Stimulated activated CD4-positive, alpha-beta T cell treated with anti-CD3 and anti-CD28 coated beads, Interleukin-12 subunit alpha, Interleukin-12 subunit beta, amount 100 ng/mL, for 48 hours (primary cell): ENCODE results near the gene MICALL2.

ENCODE experiments used
- DNase-seq, 3 donors: peaks; one replicate each; pipeline ENCODE4 v3.0.0-alpha.2; 2020; ENCODE audit warnings: low read depth in 2 of 3, low spot score in 1 of 3

MICALL2 gene

DNA sequence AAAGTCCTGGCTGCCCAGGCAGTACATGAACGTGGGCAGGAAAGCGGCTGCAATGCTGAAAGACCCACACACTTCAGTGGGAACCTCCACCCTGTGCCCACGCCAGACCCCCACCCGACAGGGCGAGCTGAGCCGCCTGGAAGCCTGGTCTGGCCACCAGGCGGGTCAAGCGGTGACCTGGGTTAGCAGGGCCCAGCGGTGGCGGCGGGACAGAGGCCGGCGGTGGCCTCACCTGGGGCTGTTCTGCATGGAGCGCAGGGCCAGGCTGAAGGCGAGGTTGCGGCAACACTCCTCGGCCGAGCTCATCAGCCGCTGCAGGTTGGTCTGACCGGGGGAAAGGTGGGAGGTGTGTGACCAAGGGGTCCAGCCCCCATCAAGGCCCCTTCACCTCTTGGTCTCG lies 11.6 kb upstream of the MICALL2 start:
- DNase-seq, result no peak

DNA sequence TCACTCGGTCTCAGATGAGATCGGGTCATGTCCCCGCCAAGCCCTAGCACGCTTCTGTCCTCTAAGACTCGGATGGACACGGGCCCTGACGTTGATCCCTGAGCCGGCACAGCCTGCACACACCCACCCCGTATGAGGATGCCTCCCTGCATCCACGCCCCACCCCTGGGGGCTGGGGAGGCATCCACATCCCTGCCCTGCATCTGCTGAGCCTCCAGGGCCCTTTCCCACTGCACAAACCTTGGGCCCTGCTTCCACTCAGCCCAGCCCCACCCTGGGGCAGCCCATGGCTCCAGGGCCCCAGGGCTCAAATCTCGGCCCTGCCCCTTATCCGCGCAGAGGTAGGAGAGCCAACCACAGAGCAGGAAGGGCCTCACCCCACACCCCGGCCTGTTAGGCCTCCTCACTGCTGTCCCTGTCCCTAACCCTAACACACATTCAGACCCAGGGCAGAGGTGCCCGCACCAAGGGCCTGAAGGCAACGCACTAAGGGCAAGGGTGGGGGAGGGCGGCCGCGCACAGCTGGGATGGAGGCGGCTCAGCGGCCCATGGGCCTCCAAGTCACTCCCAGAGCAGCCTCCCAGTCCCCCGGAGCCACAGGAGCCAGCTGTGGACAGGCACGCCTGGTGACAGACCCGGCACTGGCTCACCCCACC lies 9.5 kb upstream of the MICALL2 start:
- DNase-seq, result no peak

DNA sequence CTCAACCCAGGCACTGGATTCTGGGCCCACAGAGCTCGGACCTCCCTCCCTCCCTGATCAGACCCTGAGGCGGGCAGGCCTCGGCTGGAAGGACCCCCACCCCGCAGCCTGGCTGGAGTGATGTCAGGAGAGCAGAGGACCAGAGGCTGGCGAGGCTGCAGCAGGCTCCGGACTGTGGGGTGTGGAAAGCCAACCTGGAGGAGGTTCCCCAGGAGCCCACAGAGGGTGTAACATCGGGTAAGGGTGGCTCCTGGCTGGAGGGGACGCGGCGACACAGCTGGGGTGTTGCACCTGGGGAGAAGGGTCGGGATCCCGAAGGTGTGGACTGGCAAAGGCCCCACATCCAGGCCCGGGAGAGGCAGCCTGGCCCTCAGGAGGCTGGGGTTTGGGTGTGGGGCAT lies 8.9 kb upstream of the MICALL2 start:
- no peak for DNase-seq

DNA sequence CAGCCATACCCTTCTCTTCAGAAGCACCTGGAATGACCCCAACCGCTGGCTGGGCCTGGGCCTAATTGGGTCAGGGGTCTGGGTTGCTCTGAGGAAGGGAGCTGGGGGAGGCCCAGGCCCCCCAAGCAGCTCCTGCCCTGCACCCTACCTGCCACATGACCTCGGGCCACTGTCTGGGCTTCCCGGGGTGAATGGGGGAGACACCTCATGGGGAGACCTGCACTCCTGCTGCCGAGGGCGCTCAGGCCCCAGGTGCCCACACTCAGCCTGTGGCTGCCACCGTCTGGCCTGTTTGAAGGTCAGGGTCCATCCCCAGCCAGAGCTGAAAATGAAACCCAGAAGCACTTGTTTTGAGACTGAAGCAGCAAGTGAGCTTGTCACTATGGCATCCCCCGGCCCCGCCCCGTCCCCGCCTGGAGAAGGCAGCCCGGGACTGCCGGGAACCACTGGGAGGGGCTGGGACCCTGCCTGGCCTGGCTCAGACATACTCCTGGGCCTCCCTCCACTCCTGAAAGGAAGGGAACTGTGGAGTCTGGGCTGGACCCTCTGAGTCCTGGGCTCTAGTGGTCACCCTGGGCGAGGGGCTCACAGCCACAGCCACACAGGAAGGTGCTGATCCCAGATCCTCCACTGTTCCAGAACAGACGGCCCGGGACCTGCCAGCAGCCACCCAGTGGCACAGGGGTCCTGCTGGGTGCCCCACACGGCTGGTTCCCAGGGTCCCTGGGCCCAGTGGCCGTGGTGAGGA lies 7.4 kb upstream of the MICALL2 start:
- DNase-seq, result no peak

DNA sequence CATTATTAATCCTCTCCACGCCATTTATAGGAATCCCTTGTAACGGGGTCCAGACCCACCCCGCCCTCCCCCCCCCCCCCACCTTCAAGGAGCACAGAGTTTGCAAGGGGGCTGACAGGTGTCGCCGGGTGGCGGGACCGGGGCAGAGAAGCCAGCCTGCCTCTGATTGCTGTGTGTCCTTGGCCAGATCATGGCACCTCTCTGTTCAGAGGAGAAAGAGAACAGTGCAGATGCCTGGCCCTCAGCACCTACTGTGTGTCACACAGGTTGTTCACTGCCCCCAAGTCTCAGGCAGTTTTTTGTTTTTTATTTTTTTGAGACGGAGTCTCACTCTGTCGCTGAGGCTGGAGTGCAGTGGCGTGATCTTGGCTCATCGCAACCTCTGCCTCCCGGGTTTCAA lies 5.4 kb upstream of the MICALL2 start:
- no peak for DNase-seq

DNA sequence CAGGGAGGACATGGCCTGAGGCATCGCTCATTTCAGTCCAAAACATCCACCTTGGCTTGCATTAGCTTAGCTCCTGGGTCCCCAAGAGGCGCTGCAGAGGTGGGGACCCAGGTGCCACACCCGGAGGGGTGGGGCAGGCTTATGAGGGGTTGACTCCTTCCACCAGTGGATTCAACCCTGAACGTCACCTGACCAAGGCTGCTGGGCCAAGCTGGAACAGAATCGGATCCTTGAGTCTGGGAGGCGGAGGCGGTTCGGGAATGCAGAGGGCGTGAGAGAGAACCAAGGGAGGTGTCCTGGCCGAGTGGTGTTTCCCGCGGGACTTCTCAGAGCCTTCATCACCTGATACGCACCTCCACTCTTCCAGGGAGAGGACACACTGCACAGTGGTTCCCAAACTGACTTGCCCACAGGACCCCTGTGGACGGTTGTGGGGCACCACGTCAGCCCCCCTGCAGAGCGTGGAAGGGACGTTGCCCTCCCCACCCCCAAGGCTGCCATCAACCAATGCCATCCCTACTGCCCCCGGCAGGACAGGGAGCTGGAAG lies 4.5 kb upstream of the MICALL2 start:
- DNase-seq, result no peak

DNA sequence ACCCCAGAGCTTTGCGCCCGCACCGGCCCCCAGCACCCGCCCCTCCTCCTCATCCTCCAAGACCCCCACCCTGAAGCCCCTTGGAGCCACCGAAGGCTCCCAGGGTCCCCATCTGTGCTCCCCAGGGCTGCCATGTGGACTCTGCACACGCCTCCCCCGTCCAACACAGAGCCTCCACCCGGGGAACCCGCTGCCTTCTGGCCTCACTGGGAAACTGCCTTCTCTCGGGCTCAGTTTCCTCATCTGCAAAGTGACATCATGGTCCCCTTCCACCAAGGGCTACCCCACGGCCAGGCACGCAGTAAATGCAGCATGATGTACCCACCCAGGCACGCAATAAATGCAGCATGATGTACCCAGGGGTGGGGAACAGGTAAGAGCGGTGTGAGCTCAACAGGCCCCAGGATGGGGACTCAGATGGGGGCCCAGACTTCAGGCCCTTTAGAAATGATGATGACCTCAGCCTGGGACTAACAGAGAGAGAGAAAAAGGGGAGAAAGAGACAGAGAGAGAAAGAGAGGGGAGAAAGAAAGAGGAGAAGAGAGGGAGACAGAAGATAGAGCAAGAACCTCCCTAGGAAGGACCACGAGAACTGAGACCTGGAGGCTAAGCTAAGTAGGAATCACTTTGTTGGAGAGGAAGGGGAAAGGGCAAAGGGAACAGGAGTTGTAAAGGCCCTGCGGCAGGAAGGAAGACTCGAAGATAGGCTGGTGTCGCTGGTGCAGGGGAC lies 2.5 kb upstream of the MICALL2 start:
- no peak for DNase-seq

DNA sequence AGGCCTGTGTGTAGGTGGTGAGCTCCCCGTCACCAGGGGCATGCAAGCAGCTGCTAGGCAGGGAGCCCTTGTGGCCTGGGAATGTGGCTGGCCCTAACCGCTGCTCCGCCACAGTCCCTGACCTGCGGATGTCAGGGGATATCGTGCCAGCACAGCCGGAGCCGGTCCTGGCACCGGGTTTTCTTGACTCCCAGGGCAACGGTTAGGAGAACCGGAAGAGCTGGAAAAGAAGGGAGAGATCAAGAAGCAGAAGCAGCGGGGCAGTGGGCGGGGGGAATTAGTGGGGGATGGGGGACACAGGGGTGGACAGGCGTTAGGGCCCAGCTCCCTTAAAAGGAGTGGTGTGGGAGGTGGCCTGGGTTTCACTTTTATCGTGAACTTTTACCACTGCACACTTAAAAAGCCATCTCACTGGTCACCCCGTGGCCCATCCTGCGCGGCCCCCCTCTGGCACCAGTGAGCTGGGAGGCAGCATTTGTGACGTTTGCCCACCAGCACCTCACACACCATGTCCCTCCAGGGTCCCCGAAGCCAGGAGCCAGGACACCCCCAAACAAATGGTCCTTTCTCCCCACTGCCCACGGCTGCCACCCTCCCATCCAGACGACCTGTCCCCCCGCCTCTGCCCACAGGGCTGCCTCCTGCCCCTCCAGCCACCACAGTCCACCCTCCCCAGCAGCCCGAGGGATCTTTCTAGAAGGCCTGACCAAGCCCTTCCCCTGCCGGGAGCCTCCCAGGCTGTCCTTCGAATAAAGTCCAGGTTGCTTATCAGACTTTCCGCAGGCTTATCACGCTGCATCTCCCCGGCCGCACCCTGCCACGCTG lies 1.8 kb upstream of the MICALL2 start:
- DNase-seq, result no peak

DNA sequence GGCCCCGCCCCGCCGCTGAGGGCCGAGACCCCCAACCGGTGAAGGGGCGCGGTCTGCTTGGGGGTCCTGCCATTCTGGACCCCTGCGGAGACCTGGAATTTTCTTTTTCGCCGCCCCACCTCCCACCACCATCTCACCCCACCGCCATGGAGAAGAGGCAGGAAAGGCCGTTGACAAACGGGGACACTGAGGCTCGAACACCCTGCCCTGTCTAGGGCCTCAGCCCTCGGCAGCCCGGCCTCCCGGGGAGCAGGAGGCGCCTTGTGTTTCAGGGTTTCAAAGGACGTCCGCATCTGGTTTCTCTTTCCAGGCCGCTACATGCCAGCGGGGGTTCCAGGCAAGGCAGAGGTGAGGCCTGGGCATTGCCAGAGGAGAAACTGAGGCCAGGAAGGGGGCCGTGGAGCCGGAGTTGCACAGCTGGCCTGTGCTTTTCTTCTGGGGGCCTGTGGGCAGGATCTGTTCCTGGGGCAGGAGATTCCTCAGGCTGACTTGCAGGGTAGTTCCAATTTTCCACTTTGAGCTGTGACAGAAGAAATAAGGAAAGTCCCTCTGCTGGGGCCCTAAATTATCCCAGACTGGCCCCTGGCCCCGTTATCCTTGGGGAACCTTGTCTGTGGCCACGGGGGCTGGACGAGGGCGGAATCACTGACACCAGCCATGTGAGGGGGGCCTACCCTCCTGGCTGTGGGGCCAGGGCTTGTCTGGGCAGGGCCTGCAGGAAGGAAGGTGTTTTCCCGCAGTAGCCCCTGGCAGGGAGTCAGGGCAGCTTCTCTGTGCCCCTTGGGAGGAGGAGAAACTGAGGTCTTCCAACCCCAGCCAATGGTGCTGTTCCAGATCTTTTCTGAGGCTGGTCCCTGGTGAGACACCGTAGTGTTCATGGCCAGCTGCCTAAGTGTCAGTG lies 900 bp upstream of the MICALL2 start:
- DNase-seq, result no peak

DNA sequence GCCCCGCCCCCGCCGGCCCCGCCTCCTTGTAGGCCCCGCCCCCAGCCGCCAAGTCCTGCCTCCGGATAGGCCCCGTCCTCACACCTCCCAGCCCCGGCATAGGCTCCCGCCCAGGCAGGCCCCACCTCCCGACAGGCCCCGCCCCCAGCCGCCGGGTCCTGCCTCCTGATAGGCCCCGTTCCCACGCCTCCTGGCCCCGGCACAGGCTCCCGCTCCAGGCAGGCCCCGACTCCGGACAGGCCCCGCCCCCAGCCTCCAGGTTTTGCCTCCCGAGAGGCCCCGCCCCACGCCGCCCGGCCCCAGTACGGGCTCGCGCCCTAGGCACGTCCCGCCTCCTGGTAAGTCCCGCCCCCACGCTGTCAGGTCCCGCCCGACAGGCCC lies 232 bp upstream of the MICALL2 start:
- DNase-seq, result peak; percentile 98 to 99 (median 98)

DNA sequence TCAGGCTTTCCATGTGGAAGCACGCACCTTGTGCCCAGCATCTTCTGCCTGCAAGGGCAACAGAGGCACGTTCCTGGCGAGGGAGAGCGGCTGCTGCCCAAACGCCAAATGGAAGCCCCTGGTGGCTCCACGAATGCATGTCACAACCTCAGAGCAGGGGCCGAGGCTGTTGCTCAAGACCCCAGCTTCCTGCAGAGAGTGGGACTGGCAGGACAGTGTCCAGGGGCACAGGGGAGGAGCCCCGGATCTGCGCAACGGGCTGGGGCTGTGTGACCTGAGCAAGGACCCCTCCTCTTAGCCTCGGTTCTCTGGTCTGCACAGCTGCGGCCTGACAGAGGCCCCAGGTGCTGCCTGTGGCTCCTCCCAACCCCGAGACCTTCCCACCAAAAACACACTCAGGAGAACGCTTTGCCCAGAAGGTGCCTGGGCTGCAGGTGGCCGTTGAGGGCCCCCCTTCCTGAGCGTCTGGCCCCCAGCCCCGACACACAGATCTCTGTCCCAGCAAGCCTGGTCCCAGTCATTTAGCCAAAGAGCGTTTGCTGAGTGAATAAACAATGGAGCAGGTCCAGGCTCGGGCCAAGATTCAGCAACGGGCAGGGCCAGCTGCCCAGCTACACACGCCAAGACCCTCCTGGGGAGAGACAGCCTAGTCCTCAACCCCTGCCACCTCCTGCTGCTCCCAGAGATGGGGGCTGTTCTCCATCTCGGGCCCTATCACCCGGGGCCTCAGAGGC lies 1.2 kb downstream of the MICALL2 start:
- no peak for DNase-seq

DNA sequence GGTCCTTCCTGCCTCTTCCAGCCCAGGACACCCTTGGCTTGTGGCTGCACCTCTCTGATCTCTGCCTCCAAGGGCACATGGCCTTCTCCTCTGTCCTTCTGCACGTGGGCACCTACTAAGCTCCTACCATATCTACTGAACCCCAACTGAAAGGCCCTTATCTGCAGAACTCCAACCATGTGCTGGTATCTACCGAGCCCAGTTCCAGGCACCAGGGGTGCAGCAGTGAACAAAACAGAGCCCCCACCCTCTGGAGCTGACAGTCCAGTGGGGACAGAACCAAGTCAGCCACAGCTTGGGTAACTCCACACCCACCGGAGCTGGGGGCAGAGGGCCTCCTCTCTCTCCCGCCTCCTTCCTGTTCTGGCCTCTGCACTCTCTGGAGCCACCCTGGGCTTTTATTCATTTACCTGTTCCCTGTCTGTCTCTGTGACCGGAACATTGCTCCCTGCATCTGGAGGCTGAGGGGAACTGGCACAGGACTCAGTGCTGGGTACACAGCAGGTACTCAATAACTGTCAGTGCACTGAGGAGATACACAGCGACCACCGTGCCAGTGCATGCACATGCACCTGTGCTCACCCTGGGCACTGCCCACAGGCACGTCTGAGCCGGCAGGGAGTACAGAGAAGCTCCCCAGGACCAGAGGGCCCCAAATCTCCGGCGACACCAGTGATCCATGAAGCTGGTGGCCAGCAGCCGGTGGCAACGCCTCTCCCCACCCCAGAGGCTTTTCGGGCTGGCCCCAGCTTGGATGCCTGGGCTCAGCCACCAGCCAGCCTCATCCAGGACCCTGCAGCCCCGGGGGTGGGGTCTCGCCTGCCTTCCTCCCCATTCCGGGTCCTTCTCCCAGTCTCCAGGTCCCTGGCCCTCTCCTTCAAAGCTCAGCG lies 2.0 kb downstream of the MICALL2 start:
- DNase-seq, result no peak

DNA sequence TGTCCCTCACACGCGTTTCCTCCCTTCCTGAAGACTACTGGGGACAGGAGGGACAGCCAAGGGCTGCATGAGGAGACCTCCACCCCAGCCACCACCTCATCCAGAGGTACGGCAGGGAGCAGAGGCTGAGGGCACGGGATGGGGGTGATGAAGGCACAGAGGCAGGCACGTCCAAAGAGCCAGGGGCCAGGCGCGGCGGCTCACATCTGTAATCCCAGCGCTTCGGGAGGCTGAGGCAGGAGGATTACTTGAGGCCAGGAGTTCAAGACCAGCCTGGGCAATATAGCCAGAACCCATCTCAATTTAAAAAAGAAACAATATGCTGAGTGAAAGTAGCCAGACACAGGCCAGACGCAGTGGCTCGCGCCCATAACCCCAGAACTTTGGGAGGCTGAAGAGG lies 3.3 kb downstream of the MICALL2 start:
- DNase-seq, result no peak

DNA sequence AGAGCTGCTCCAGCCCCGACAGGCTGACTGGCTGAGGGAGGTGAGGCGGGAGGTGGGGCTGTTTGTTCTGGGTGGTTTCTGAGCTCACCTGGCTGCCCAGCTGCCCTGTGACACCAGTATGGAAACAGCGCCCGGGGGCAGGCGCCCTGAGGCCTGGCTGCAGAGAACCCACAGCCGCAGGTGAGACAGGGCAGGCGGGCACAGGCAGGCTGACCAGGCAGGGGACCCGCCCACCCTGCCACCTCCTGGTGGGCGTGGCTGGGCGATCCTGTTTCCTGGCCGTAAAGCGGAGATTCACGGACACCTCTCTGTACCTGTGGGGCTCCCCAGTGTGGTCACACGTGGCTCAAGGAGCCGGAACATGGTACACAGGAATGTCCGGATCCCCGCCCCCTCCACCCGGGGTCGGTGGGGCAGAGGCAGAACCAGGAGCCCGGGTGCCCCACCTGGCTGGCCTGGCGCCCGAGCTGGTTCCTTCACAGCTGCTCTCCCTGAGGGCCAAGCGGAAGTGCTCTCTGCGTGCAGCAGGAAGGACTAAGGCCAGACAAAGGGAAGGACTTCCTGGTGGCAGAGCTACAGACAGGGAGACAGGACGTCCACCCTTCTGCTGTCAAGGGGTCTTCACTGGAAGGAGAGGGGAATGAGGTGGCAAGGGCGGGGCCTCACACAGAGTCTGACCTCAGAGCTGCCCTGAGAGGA lies 3.9 kb downstream of the MICALL2 start:
- no peak for DNase-seq

DNA sequence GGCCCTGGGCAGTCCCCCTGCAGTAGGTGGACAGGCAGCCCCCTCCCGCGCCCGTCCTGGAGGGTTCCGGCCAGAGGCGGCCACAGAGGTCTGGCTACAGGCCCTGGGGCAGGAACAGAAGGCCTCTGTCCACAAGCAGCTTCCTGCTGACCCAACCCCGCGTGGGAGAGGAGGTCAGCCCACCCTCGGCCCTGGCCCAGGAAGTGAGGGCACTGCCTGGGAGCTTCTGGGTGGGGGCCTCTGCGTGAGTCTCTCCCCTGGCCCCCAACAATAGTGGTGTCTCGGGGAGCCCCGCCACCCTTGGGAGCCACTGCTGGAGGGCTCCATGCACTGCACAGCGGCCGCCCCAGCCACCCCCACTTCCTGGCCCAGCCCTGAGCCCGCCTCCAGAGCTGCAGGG lies 4.7 kb downstream of the MICALL2 start:
- DNase-seq, result no peak

DNA sequence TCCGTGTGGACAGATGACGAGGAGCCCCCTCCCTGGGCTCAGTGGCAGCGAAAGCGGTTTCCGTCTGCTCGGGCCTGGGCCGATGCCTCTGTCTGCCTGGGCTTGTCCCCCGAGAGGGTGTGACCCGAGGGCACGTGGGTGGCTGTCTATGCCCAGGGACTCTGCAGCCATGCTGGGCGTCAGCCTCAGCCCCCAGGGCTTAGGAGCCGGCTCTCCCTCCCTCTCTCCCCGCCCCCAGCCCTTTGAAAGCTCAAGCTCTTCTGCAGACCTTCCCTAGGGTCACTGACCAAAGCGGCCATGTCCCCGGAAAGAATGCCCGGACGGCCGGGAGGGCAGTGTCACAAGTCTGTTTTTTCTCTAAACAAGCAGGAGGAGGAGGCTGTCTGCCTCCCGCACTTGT lies 7.1 kb downstream of the MICALL2 start:
- DNase-seq, result no peak

DNA sequence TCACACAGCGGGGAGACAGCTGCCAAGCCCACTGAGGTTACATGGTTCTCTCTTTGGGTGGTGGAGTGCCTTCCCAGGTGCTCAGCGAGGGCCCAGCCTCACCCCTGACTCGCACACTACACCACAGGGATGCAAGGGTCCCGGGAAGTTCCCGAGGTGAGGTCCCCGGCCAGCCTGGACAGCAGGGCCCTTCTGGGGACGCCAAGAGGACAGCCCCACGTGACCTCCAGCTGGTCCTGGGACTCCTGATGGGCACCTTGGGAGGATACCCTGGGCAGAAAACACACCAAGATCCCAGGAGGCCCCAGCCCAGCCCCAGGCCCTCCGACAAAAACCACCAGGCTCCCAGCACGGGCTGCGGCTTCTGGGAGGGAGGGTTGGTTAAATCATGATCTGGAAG lies 8.3 kb downstream of the MICALL2 start:
- no peak for DNase-seq

DNA sequence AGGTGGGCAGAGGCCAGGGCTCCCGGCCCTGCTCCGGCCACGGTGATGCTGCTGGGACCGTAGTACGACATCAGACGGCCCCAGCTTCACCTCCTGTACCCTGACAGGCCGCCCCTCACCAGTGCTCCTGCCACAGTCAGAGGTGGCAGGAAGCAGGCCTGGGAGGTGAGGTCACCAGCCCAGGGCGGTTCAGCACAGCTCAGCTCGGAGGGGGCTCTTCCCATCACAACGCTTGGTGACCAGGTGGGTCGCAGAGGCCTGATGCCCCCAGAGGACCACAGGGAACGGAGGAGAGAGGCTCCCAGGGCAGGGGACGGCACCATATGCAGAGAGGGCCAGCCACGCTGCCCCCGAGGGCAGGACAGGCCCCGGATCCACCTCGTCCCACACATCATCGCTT lies 8.8 kb downstream of the MICALL2 start:
- DNase-seq, result no peak
